Astrocyte (in vitro differentiated cells and primary cell): Measurements from ENCODE around the gene GCK. TPM values are rescaled to one million over a fixed set of nuclear protein-coding genes. Genes with fewer than 3 reads are reported as not detected.

ENCODE experiments used
- DNase-seq: peaks from one replicate; pipeline ENCODE4 v3.0.0-alpha.2; 2010; ENCODE audit warnings: low read depth
- FAIRE-seq: peaks from 2 replicates; lab custom pipeline; 2011; peaks lifted over from hg19 to GRCh38; lab: Jason Lieb, UNC
- H2AFZ ChIP-seq: 2 replicates; pipeline ENCODE4 v1.6.0; 2012; ENCODE audit warnings: low read depth, low read length, inconsistent platforms
- H3K27ac ChIP-seq: 2 replicates; pipeline ENCODE4 v1.5.1; 2011; ENCODE audit warnings: low read depth, low read length, inconsistent platforms
- H3K27me3 ChIP-seq: 2 replicates; pipeline ENCODE4 v1.6.0; 2011; ENCODE audit warnings: low read length, inconsistent platforms; ENCODE audit not compliant: insufficient read depth
- H3K36me3 ChIP-seq: 2 replicates; pipeline ENCODE4 v1.5.1; 2011; ENCODE audit warnings: low read length, inconsistent platforms; ENCODE audit not compliant: insufficient read depth
- H3K4me1 ChIP-seq: 2 replicates; pipeline ENCODE4 v1.5.1; 2011; ENCODE audit warnings: low read length, inconsistent platforms; ENCODE audit not compliant: insufficient read depth
- H3K4me2 ChIP-seq: 2 replicates; pipeline ENCODE4 v1.6.0; 2012; ENCODE audit warnings: low read length, inconsistent platforms
- H3K4me3 ChIP-seq: 2 replicates; pipeline ENCODE4 v1.5.1; 2011; ENCODE audit warnings: low read depth, mild to moderate bottlenecking, low read length, inconsistent platforms; ENCODE audit not compliant: insufficient read depth
- H3K79me2 ChIP-seq: 2 replicates; pipeline ENCODE4 v1.6.0; 2012; ENCODE audit warnings: mild to moderate bottlenecking, low read length, inconsistent platforms; ENCODE audit not compliant: insufficient read depth
- H3K9ac ChIP-seq: 2 replicates; pipeline ENCODE4 v1.6.0; 2012; ENCODE audit warnings: mild to moderate bottlenecking, low read length, inconsistent platforms
- H3K9me3 ChIP-seq: 2 replicates; pipeline ENCODE4 v1.5.1; 2012; ENCODE audit warnings: low read depth, mild to moderate bottlenecking, low read length, inconsistent platforms; ENCODE audit not compliant: insufficient read depth
- H4K20me1 ChIP-seq: 2 replicates; pipeline ENCODE4 v1.6.0; 2012; ENCODE audit warnings: low read length, inconsistent platforms; ENCODE audit not compliant: insufficient read depth
- H3K27ac Mint-ChIP-seq: one replicate; pipeline ENCODE4 v1.8.0; 2021; ENCODE audit warnings: mild to moderate bottlenecking, mixed read lengths; ENCODE audit not compliant: unreplicated experiment
- H3K27me3 Mint-ChIP-seq: one replicate; pipeline ENCODE4 v1.8.0; 2021; ENCODE audit warnings: low read depth, mixed read lengths; ENCODE audit not compliant: unreplicated experiment
- H3K36me3 Mint-ChIP-seq: one replicate; pipeline ENCODE4 v1.8.0; 2021; ENCODE audit warnings: low read depth, mixed read lengths; ENCODE audit not compliant: unreplicated experiment
- H3K4me1 Mint-ChIP-seq: one replicate; pipeline ENCODE4 v1.8.0; 2021; ENCODE audit warnings: low read depth, mixed read lengths; ENCODE audit not compliant: unreplicated experiment
- H3K4me3 Mint-ChIP-seq: one replicate; pipeline ENCODE4 v1.8.0; 2021; ENCODE audit warnings: mild to moderate bottlenecking, moderate library complexity, mixed read lengths; ENCODE audit not compliant: unreplicated experiment
- H3K9me3 Mint-ChIP-seq: one replicate; pipeline ENCODE4 v1.8.0; 2021; ENCODE audit warnings: mild to moderate bottlenecking, mixed read lengths; ENCODE audit not compliant: unreplicated experiment
- CTCF ChIP-seq: IDR thresholded peaks from 2 replicates; pipeline ENCODE4 v1.5.1; 2011; ENCODE audit warnings: low read depth, mild to moderate bottlenecking, inconsistent platforms, low read length, moderate library complexity; ENCODE audit not compliant: insufficient read depth
- EZH2 ChIP-seq: IDR thresholded peaks from 2 replicates; pipeline ENCODE4 v1.6.1; 2012; ENCODE audit warnings: mild to moderate bottlenecking, low read length, inconsistent platforms; ENCODE audit not compliant: insufficient read depth
- total RNA-seq: library from RNA; stranded (reverse); gene quantifications from 2 replicates; pipeline ENCODE4 v1.2.1, GENCODE V29; 2021

Gene GCK
- total RNA-seq, 1 donor from 2014 or later: not detected

- no peak overlapping the region for H3K9ac ChIP-seq
- Mint-ChIP-seq H3K36me3 (no peaks in the 10 kb centered on the region), H3K4me3 (no peak overlapping the region), H3K4me1 (peaks cover 14% of the 10 kb centered on the region), H3K27ac (no peak overlapping the region), H3K9me3 (no peaks in the 10 kb centered on the region), H3K27me3 (peaks cover 17% of the 10 kb centered on the region)
- H3K36me3 ChIP-seq: no peaks in the 10 kb centered on the region
- no peak for DNase-seq
- H3K9me3 ChIP-seq: no peaks in the 10 kb centered on the region
- H3K4me1 ChIP-seq: no peaks in the 10 kb centered on the region
- FAIRE-seq: no peak
- no peaks in the 10 kb centered on the region for H4K20me1 ChIP-seq
- H3K79me2 ChIP-seq: no peaks in the 10 kb centered on the region
- TF ChIP-seq CTCF (no peak), EZH2 (no peak)
- H3K4me3 ChIP-seq: no peak overlapping the region
- H3K4me2 ChIP-seq: no peak overlapping the region
- no peak overlapping the region for H2AFZ ChIP-seq
- H3K27me3 ChIP-seq: no peaks in the 10 kb centered on the region
- H3K27ac ChIP-seq: no peak overlapping the region
Observed at GRCh38 chr7:44134943-44135628, 54.2 kb downstream of the GCK start.

- H3K27ac Mint-ChIP-seq: no peak overlapping the region
- DNase-seq: no peak
Observed at GRCh38 chr7:44133295-44133694, 55.9 kb downstream of the GCK start.

More at GRCh38 chr7:44133295-44133694, 55.9 kb downstream of the GCK start:
- H3K79me2 ChIP-seq: no peaks in the 10 kb centered on the region
- Mint-ChIP-seq H3K9me3 (no peaks in the 10 kb centered on the region), H3K4me1 (peaks cover 14% of the 10 kb centered on the region), H3K27me3 (peaks cover 9% of the 10 kb centered on the region), H3K36me3 (no peaks in the 10 kb centered on the region), H3K4me3 (no peak overlapping the region)
- H3K36me3 ChIP-seq: no peaks in the 10 kb centered on the region
- no peaks in the 10 kb centered on the region for H3K9me3 ChIP-seq
- H3K27ac ChIP-seq: no peak overlapping the region
- no peak overlapping the region for H2AFZ ChIP-seq
- no peak for FAIRE-seq
- H3K4me2 ChIP-seq: no peak overlapping the region
- H3K27me3 ChIP-seq: no peaks in the 10 kb centered on the region
- TF ChIP-seq EZH2 (no peak), CTCF (no peak)
- H3K4me3 ChIP-seq: no peak overlapping the region
- no peaks in the 10 kb centered on the region for H3K4me1 ChIP-seq
- no peak overlapping the region for H3K9ac ChIP-seq
- no peaks in the 10 kb centered on the region for H4K20me1 ChIP-seq
